Measurements from ENCODE around the gene ZSCAN23.
"Not testable (repeated sequence)": the region's sequence is repeated elsewhere in the genome, so short reads cannot be mapped to it uniquely, and the experiment has no call there.

ZSCAN23 gene

DNA sequence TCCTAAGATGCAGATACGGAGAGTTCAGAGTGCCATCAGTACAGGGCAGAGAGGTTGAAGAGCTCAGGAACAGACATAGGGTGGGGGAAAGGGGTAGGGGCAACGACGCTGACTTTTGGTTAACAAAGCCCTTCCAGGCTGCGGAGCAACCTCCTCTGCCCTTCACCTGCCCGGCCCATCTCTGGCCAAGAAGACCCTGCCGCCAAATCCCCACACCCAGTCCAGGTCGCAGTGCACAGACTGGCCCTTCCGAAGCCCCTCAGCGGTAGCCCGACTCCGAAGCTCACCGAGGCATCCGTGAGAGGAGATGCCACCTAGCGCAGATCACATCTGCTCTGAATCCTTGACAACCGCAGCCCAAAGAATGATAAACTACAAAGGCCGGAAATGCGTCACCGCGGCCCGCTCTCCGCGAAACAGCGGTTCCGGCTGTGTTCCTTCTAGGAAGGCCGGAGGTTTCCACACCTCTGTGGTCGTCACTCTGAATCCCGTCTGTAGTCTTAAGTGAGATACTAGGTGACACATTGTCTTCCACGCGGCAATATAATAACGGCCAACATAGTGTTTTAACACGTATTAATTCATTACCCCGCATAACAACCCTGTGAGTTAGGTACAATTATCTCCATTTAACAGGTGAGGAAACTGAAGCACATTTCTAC is at the start of gene ZSCAN23:
Gene ZSCAN23 (minus strand): TSS at position 380 of the 662 bp plus-strand sequence. CDS start 7,225 bp downstream, outside the sequence.
- peak; percentile 96 for DNase-seq

DNA sequence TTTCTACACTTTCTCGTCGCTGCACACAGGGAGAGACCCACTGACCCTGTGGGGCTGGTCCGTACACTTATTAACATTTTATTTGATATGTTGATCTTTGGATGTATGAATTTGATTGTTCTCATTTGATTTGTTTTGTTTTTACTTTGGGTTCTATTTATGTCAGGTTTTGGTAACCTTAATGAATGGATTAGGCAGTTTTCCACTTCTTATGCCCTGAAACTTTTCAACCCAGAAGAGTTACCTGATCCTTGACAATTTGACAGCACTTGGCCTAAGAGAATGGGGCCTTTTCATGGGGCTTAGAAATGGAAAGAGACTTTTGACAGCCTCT is 48.7 kb upstream of the ZSCAN23 start:
- DNase-seq, result peak; percentile 21

DNA sequence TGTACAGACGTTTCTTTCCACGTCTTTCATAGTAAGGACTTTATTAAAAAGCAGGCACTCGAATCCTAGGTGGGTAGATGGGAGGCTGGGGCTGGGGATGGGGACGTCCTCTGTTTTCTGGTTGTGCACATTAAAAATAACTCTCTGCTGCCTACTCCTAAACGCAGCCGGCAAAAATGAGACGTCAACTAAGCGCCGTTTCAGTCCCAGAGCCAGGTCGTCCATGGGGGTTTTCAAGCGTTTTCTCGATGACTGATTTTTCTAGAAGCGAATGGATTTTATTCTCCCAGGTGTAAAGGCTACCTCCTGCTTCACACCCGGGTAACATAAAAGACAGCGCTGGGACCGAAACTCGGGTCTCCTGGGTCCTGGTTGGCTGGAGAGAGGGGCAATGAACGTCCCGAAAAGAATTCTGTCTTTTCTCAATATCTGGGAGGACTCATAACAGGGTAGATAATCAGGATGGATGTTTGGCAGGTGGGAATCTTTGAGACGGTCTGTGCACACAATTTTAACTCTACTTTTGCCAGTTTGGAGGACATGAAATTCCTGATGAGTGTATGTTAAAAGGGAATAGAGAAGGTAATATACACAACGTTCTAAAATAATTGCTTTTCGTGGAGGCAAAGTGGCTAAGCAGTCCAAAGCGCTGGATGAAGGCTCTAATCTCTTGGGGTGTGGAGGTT is 47.1 kb upstream of the ZSCAN23 start:
- no peak for DNase-seq

DNA sequence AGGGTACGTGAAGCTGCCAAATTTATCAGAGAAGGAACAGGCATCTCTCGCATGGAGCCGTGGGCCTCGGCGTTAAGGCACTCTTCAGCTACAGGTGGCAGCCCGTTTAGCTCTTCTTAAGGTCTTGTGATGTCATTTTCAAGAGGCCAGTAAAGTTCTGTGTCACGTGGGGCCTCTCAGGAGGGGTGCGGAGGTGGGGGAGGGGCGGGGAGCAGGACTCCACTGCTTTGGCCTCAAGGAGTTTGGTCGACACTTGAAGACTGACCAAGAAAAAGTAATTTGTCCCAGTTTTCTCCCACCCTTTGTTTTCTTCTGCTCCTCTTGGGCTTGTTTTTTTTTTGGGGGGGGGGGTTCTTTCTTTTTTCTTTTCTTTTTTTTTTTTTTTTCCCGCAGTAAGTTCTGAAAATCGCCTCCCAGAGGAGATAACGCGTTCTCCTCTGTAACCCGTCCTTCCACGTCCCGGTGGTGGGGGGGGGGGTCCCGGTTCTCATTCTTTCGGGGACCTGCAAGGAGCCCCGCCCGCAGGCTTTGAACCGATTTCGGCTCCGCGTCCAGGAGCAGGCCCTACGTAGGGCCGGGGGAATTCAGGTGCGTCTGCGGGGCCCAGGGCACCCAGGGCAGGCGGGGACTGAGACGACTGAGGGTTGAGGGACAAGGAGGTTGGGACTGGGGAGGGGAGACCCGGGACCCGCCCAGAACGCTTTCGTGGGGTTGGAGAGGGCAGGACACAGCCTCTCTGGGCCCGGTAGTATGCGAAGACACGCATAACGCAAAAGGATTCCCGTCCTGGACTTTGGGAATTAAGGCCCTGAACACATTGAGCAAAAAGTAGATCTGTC is 46.3 kb upstream of the ZSCAN23 start:
- peak; percentile 77 for DNase-seq

DNA sequence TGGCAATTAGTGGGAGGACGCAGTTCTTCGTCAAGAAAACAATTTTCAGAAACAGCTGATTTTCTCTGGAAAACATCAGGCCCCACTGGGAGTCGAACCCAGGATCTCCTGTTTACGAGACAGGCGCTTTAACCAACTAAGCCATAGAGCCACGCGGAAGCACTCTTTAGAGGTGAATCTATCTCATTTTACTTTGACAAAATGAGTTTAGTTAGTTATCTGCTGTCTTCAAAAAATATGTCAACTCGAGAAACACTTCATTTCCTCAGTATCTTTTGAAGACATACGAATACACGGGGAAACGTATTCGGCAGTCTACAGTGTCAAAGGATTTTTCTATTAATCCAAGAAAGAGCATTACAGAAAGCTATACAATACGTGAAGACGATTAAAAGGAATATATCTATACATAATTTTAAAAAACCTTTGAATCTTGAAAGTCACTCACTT is 45.6 kb upstream of the ZSCAN23 start:
- peak; percentile 87 for DNase-seq

- no peak for DNase-seq
Measured at GRCh38 chr6:28486988-28487742, 43.9 kb upstream of the ZSCAN23 start.

DNA sequence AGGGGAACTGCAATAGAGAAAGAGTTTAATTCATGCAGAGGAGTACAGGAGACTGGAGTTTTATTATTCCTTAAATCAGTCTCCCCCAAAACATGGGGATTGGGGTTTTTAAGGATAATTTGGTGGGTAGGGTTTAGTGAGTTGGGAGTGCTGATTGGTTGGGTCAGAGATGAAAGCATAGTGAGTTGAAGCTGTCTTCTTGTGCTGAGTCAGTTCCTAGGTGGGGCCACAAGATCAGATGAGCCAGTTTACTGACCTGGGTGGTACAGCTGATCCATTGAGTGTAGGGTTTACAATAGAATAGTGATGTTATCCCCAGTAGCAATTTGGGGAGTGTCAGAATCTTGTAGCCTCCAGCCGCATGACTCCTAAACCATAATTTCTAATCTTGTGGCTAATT is 43.2 kb upstream of the ZSCAN23 start:
- DNase-seq, result no peak

GRCh38 chr6:28485482-28485881 is 42.2 kb upstream of the ZSCAN23 start:
- DNase-seq, result no peak

- no peak for DNase-seq
Measured at GRCh38 chr6:28480253-28480932, 37.1 kb upstream of the ZSCAN23 start.

DNA sequence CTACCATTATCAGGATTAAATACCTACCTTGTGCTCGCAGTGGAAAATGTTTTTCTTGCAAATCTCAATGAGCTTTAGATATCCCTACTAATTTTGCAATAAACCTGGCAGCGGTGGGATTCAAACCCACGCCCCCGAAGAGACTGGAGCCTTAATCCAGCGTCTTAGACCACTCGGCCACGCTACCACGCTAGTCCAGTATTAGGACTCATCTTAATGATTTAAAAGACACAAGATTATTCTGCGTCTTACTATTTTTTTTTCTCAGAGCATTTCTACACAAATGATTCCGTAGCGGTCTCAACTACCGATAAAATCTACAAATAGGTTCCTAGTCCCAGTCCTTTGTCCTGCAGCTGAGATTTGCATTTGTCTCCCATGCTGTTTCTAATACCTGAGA is 35.2 kb upstream of the ZSCAN23 start:
- DNase-seq, result no peak

- peak; percentile 82 for DNase-seq
Measured at GRCh38 chr6:28474441-28475219, 31.3 kb upstream of the ZSCAN23 start.

GRCh38 chr6:28469153-28469745 is 26.0 kb upstream of the ZSCAN23 start:
- DNase-seq, result not testable (repeated sequence)

- DNase-seq, result no peak
Measured at GRCh38 chr6:28468056-28468455, 24.8 kb upstream of the ZSCAN23 start.

DNA sequence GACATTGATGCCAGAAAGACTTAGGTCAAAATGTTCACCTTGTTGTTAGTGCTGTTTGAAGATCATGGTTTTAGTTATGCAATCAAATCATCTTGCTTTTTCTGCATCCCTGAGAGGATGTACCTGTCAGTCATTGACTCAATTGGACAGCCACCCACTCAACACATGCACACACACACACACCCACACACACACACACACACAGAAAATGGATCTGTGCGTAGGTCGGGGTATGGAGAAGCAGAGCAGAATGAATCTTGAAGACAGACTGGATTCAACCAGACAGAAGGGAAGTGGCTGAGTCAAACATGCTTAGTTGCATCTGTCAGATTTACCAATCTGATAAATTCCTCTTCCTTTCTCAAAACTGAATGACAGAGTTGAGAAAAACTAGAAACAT is 19.1 kb upstream of the ZSCAN23 start:
- no peak for DNase-seq

DNA sequence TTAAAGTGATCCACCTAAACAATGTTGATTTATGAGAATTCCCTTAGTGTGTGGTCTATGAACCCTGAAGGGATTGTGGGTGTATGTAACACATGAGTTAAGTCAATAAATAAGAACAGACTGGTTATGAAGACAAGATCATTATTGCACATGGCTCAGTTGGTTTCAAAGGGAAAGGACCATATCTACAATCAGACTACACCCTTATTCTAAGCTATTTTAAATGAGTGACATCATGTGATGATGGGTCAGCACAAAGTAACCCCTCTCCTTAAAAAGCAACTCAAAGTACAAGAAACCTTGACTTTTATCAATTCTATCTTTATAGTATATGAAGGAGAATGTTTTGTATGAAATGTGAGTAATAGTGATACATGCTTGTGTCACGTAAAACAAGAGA is 15.3 kb upstream of the ZSCAN23 start:
- DNase-seq, result no peak

DNA sequence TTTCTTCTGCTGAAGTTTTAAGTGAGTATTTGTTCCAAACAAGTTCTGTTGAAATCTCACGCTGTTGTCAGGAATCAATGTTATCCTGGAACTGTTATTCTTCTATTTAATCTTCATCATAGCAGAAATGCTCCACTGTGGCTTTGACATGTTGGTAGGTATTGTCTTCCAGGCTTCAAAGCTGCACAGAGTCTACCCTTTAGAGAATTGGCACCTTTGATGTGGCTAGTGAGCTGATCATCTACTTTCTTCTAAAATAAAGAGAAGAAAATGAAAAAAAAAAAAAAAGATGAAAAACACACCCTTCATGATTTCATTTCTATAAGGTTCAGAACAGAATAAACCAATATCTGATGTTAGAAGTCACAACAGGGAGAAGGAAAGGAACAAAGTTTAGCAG is 5.8 kb upstream of the ZSCAN23 start:
- DNase-seq, result no peak

- DNase-seq, result not testable (repeated sequence)
Measured at GRCh38 chr6:28447512-28447906, 4.2 kb upstream of the ZSCAN23 start.

DNA sequence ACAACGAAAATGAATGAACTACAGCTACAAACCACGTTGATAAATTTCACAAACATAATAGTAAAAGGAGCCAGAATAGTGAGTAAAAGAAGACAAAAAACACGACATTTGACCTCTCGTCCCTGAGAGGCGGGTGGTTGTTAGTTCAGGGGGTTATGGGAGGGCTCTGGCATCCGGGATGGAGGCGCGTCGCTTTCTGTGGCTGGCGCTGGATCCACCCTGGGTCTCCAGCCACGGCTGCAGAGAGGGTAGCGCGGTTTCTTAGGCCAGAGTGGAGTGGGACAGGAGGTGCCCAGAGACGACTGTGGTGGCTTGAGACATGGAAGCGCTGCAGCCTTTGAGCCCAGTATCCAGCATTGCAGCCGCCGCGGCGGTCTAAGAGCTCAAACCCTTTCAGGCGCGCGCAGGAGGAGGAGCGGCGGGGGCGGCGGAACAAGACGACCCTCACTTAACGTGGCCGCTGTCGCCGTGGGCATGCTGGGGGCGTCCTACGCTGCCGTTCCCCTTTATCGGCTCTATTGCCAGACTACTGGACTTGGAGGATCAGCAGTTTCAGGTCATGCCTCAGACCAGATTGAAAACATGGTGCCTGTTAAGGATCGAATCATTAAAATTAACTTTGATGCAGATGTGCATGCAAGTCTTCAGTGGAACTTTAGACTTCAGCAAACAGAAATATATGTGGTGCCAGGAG is 3.7 kb upstream of the ZSCAN23 start:
- DNase-seq, result peak; percentile 76

DNA sequence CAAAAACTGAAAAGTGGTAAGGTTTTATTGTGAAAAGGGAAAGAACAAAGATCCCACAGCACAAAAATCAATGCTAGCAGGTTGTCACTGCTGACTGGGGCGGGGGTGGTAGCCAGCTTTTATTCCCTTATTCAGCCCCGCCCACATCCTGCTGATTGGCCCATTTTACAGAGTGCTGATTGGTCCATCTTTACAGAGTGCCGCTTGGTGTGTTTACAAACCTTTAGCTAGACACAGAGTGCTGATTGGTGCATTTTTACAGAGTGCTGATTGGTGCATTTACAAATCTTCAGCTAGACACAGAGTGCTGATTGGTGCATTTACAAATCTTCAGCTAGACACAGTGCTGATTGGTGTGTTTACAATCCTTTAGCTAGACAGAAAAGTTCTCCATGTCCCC is 1.5 kb upstream of the ZSCAN23 start:
- peak; percentile 8 for DNase-seq

DNA sequence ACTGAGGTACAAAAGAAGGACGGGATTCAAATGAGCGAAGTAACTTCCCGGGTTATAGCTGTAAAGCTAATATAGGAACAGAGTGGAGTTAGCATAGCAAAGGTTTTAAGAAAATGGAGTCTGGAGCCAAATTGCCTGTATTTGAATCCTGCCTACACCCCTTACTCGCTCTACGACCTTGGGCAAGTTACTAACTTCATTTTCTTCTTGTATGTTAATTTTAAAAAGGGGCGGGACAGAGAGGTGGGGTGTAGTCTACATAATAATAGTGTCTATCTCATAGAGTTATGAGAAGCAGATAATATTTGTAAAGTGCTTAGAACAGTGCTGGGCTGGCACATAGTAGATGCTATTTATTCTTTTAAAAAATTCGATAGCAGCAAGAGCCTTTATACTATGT is 705 bp downstream of the ZSCAN23 start:
- no peak for DNase-seq

DNA sequence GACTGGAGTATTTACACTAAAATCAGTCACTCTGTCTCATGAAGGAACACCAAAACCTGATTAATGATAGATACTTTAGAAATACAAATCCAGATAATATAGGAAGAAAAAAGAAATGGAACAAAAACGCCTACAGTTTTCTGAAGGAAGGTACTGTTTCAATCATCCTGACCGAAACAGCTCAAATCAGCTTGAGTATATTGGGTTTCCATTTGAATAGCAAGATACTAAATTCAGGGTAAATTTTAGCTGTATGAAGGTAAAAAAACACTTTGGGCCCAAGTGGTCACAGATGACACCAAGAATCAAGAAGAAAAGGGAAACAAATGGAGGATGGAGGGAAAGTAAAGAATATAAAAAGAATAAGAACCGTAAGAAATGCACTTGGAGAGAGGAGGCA is 6.9 kb downstream of the ZSCAN23 start:
- no peak for DNase-seq
